ENCODE results near the gene EHBP1.

GRCh38 chr2:62884086-62884485, 178.6 kb downstream of the EHBP1 start:
- TF ChIP-seq CTCF (IDR thresholded peaks at IDR 0.05 in 4 of 5, conservative IDR thresholded peaks at IDR 0.05 in 1 of 5) (no peak), POLR2A (IDR thresholded peaks at IDR 0.05) (no peak)

Data from gastrocnemius medialis (tissue), 4 donors.